GM19455 (cell line): ENCODE data around the gene FGA.
"Not testable (repeated sequence)": the region's sequence is repeated elsewhere in the genome, so short reads cannot be mapped to it uniquely, and the experiment has no call there.

ENCODE experiments used
- ATAC-seq: cut with Tn5 transposase; IDR thresholded peaks from one replicate; pipeline ENCODE4 v1.9.1; 2021; ENCODE audit not compliant: unreplicated experiment

Gene FGA

DNA sequence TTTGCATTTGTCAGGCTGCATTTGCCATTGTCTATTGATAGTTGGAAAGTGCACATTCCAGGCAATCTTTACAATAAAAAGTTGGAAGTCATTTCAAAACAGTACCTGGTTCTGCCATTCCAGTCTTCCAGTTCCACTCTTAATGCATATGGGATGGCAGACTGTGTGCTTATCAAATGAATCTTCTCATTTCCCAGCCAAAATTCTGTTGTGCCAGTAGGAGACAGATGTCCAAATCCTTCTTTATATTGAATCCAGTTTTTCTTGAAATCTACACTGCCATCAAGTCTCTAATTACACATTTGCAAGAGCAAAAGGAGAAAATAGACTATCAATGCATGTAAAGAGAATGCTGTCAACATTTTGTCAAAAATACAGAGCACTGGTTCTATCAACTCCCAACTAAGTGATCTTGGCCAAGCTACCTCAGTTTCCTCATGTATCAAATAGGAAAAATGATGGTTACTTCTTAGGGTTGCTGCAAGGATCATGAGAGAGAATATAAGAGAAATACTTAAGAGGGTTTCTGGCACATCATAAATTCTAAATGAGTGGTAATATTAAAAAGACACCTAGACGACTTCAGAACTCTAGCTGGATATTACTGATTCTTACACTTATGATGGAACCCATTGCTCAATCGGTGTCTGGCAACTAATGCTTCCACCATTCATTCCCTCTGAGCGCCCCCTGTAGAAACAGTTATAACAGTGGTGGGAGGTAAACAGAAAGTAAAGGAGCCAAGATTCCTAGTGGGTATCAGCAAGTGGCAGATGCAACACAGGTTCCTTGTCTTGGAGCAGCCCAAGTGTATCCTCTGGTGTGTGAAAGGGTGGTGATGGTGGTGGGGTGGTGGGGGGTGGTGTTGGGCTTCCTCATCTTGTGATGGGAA, 18.1 kb upstream of the FGA start:
- ATAC-seq: no peak

DNA sequence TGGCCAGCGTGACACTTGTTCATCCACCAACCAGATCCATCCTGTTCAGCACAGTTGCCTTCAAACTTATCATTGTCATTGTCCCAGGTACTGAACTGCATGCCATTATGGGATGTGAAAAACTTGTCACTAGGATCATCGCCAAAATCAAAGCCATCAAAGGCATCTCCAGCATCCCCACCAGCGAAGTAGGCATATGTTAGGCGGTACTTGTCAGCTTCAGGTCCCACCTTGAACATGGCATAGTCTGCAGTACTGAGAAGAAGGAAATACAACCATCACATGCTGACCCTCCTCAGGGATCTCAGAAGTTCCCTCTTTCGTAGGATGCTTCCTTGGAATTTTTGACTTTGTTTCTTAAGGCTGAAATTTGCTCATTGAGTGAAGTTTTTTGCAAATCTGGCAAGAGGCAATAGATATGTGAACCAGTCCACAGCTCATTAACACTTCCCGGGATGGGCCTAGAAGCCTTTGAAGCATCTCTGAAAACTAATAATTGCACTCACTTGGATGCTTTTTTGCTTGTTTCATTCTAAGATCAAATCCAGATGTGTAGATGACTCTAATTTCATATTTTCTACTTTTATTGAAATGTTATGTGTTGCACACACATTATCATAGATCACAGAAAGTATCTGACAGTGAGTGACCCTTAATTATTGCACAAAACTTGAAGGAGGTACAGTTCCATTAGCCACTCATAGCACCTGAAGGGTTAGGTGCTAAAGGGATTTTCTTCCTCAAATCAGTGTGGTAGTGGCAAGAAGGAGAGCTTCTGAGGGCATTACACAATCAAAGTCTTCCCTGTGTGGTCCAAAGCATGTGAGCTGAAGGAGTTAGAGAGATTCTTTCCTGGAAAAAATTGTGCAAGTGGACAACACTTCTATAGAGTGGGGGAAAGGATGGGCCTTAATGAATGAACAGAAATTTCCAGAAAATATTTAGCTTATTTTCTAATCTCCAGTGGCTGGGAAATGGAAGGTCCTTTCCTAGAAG, 16.5 kb upstream of the FGA start:
- no peak for ATAC-seq

DNA sequence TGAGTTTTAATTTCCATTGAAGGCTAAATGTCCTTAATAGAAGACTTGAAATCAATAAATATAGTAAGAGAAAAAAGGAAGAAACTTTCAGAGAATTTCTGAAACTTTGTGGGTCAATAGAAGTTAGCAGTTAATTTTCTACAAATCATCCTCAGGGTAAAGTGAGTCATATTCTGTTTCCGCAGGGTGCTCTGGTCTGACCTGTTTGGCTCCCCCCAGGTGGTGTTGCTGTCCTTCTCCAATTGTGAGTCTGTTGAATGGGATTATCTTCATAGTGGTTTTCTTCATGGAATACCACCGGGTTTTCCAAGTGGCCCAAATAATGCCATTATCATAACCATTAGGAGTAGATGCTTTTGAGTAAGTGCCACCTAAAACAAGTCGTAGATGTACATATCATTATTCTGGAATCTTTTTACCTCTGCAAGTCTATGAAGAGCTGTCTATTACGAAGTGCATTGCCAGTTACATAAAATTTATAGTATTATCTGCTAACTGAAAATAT, 14.2 kb upstream of the FGA start:
- ATAC-seq: no peak

DNA sequence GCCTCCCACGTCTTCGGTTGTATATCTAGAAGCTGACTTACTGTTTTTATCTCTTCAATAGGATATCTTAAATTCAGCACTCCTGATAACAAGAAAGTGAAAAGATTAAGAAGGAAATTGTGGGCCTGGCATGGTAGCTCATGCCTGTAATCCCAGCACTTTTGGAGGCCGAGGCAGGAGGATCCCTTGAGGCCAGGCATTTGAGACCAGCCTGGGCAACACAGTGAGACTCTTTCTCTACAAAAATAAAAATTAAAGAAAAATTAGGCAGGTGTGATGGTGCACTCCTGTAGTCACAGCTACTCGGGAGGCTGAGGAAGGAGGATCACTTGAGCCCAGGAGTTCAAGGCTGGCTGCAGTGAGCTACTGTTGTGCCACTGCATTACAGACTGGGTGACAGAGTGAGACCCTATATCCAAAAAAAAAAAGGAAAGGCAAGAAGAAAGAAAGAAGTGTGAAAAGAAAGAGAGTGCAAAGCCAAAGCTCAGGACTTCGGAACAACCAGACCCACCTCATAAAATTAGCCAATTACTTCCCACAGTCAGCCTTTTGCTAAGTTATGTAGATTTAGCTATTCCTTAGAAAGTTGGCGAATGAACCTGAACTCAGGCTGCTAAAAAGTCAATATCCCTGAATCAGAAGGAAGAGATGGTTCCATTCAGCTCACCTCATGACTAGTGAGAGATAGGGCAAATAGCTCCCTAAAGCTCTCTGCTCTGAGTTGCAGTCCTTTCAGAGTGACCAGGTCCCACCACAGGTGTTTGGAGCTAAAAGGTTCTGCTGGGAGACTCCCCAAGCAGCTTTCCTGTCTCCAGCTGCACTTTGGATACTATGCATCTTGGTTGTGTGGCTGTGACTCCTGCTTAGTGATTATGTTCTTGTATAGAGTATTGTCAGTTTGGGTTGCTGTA, 12.7 kb upstream of the FGA start:
- ATAC-seq: no peak

DNA sequence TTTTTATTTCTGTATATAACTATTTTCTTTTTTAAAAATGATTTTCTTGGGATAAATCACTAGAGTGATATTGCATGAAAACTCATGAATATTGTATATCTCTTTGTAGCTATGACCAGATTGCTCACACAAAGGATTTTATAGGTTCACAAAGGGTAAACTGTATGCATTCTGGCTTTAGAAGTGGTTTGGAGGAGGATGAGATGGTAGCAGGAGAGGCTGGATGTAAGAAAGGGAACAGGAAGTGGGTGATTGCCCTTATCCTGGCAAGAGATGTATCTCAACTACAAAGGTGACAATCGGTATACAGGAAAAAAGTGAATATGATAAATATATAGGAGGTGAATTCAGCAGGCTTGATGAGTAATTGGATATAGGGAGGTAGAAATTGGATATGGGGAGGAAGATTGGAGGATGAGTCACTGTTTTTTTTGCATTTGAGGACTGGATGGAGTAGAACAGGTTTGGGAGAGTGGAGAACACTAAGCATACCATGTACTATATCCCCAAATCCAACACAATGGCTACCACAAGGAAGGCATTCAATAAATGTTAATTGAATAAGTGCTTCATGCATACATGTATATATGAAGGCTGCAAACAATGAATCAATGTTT, 12.0 kb upstream of the FGA start:
- ATAC-seq: no peak

DNA sequence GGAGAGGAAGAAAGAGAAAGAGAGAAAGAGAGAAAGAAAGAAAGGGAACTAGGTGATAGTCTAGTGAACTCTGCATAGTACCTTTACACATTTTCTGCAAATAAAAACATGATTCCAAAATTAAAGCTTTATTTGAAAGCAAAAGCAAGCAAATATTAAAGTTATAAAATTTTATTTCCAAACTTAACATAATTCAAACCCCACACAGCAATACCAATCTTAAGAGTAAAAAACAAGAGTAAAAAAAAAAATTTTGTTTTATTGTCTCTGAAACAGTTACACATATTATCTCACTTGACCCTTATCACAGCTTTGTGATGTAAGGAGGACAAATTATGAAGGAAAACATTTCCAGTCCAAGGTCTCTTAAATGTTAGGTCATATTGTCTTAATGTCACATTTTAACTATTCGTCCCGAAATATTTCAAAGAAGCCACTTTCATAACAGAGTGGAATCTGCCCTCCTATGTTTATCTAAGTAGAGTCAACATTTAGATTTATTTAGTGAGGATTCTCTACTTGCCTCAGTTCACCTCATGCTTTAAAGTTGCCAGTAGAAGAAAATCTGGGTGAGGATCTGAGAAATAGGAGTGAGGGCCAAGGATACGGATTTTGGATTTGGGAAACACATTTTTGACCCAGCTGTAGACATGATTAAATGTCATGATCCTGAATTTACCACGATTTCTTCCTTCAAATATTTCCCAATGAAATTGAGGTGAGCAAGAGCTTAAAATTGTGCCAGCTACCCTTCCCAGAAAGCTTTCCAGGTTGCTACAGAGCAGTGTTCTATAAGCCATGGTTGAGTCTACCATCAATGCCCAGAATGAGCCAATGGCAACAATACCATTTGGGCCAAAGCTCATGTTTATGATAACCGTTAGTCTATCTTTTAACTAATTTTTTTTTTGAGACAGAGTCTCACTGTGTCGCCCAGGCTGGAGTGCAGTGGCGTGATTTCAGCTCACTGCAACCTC, 7.5 kb upstream of the FGA start:
- ATAC-seq: no peak

DNA sequence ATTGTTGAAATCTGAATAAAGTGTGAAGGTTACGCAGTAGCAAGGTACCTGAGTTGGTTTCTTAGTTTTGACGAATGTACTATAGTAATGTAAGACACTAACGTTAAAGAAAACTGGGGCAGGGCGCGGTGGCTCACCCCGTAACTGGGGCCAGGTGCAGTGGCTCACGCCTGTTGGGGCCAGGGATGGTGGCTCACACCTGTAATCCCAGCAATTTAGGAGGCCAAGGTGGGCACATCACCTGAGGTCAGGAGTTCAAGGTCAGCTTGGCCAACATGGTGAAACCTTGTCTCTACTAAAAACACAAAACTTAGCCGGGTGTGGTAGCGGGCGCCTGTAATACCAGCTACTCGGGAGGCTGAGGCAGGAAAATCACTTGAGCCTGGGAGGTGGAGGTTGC, 6.7 kb upstream of the FGA start:
- ATAC-seq: not testable (repeated sequence)

DNA sequence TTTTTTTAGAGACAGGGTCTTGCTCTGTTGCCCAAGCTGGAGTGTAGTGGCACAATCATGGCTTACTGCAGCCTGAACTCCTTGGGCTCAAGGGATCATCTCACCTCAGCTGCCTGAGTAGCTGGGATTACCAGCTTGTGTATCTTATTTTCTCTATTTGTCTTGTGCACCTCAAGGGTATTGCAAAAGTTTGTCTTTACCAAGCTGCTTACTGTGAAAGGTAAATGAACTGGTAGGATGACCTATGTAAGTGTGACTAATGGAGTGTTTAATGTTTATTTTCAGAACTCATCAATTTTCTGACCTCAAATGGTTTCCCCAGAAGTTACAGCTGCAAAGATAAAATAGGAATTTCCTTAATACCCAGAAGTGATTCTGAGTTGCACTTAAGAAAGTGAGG, 5.3 kb upstream of the FGA start:
- ATAC-seq: no peak

DNA sequence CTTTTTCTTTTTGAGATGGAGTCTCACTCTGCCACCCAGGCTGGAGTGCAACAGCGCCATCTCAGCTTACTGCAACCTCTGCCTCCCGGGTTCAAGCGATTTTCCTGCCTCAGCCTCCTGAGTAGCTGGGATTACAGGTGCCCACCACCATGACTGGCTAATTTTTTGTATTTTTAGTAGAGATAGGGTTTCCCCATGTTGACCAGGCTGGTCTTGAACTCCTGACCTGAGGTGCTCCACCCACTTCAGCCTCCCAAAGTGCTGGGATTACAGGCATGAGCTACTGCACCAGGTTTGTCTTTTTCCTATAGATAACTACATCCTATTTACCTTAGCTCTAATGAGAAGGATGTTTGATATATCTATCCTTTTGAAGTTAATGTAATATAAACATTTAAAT, 3.8 kb upstream of the FGA start:
- ATAC-seq: not testable (repeated sequence)

DNA sequence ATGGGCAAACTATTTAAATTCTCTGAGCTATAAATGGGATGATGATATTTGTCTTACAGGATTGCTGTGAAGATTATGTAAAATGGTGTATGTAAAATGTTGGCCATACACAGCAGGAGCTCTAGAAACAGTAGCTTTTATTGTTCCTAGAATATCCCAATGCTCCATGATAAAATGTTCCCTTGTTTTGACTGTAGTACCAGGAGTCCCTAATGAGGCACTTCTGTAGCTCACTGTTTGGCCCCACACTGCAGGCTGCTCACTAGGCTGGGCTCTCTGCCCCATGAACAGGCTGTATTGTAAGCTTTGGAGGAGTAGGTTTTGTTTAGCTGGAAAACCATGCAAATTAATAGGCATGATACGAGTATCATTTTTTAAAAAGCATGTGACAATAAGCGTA, 3.3 kb upstream of the FGA start:
- ATAC-seq: no peak

DNA sequence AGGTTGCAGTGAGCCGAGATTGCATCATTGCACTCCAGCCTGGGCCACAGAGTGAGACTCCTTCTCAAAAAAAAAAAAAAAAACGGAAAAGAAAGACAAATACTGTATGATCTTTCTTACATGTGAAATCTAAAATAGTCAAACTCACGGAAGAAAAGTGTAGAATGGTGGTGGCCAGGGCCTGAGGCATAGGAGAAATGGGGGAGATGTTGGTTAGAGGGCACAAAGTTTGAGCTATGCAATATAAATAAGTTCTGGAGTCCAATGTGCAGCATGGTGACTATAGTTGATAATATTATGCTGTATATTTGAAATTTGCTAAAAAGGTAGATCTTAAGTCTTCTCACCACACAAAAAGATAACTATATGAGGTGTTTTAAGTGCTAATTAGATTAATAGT, 1.3 kb upstream of the FGA start:
- no peak for ATAC-seq

DNA sequence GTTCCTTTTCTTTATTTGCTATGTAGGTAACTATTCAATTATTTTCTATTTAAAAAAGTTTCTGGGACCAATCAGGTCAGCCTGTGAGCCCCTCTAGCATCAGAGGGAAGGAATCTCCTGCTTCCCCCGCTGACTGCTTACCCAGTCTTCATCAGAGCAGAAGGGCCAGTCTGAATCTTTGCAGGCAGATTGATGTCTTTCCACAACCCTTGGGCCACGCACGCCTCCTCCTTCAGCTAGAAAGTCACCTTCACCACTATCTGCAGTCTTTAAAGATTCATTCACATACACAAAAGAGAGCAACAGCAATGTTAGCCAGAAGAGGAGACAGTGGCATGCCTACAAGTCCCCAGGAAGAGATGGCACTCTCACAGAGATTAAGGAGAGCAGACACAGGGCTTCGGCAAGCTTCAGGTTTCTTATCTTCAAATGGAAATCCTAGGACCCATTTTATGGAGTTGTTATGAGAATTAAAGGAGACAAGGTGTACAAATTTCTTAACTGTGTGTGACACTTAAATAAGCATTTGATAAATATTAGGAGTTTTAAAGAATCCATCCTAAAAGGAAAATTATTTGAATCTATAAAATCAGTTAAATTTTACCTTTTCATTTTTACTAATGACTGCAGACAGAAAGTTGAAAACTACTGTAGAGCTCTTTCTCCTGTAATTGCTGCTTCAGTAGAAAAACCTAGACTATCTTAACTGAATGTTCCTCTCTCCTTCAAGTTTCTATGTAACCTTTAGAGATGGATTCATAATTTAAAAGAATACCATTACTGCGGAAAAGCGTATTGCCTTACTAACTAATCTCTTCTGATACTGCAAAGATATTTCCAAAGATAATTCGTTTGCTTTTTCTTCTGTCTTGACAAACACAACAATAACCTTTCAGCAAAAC, 995 bp downstream of the FGA start:
- ATAC-seq: no peak

DNA sequence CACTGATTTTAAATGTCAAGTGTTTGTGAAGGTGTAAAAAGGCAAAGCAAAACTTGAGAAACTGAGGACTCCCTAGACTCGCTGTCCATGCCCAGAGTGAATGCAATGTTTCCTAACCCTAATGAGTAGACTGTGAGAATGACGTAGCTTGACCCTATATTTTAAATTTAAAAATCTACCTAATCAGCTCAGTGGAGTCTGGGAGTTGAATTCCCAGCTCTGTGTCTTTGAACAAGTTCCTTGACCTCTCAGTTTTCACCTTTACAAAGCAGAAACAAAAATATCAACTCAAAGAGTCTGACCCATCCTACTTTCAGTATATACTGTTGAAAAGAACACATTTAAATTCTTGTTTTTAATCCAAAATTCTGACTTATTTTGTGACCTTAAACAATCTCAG, 2.3 kb downstream of the FGA start:
- ATAC-seq: no peak

DNA sequence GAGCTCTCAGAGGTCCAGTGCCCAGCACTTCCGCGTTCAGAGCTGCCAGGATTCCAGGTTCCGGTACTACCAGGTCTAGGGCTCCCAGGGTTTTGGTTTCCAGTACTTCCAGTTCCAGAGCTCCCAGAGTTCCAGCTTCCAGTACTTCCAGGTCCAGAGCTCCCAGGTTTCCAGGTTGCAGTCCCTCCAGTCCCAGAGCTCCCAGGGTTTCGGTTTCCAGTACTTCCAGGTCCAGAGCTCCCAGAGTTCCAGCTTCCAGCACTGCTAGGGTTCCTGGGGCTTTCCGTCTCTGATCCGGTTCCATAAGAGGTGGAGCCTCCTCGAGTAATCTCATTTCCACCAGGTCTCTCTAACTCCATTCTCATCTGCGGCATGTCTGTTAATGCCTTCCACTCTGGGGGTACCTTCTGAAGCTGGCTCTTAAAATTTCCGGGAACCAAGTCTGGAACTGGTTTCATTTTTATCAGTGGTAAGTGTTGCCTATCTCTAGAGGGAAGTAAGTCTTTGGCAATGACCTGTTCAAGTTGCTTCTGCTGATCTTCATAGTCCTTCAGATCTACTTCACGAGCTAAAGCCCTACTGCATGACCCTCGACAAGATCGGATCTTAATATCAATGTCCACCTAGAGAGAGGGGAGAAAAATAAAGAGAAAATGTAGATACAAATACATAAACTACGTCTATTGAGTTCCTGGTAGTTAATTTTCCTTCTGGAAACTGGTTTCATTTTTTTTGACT, 4.1 kb downstream of the FGA start:
- ATAC-seq: no peak

DNA sequence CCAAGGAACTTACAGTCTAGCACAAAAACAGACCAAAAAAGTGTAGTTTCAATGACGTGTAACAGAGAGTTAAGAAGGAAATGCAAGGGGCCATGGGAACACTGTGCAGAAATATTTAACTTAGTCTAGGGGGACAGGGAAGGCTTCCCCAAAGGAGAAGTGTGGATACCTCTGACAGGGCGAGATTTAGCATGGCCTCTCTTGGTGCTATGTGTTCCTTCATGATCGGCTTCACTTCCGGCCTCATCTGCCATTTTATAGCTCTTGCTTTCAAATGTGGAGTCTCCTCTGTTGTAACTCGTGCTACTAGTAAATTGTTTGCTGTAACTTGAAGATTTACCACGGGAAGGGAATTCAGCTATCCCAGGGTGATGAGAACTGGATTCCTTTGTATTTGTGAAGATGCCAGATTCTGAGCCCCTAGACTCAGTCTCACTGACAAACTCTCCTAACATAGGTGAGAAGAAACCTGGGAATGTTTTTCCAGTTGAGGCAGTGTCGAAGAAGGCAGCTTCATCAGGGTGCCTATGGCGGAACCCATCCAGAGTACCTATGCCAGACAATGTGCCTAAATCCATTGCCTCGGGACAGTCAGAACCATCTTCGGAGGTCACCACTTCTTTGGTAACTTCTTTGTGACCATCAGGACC, 5.0 kb downstream of the FGA start:
- ATAC-seq: no peak

DNA sequence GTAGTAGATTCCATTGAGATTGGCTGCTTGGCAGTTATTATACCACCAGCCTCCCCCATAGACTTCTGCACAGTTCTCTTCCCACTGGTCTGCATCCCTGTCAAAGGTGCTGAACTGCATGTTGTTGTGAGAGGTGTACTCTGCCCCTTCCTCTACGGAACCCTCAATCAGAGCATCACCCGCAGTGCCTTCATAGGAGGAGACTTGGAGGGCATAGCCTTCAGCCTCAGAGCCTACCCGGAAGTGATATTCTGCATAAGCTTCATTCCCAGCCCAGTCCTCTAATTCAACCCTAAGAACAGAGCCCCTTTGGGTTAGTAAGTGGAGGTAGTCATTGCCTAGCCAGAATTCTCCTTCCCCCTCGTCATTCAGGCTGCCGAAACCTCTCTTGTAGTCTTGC, 6.3 kb downstream of the FGA start:
- ATAC-seq: no peak

DNA sequence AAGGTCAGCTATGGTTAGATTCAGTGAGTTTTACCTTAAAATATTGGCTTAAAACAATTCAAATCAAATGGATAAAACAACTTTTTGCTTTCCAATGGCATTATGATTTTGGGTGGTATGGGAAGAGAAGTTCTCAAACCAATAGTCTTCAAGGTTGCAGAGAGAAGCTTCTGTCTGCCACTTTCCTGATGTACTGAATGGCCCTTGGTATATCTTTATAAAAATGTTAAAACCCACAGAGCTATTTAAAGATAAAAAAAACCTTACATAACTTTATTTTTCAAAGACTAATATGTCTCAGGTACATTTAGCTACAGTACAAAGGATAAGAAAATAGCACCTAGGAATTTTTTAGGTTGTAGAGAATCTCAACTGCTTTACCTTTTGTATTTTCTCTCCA, 6.9 kb downstream of the FGA start:
- no peak for ATAC-seq
